ENCODE results near the gene PIGBOS1. TPM values are rescaled to one million over a fixed set of nuclear protein-coding genes. Genes with fewer than 3 reads are reported as not detected.

Gene PIGBOS1
- total RNA-seq, 2 donors from 2014 or later, result 12.1 to 14.3 TPM

- H3K4me1 Mint-ChIP-seq, result peaks cover 7% of the 10 kb centered on the region
- no peak overlapping the region for H3K27ac ChIP-seq (ENCODE audit: low read depth, low read length)
- no peak overlapping the region for H3K9ac ChIP-seq (ENCODE audit: extremely low read depth, low read length, poor library complexity, severe bottlenecking)
- H3K27me3 Mint-ChIP-seq (ENCODE audit: insufficient read depth), result no peaks in the 10 kb centered on the region
- DNase-seq, result no peak
- H3K4me1 ChIP-seq (ENCODE audit: control insufficient read depth, insufficient read depth, low read length), result no peaks in the 10 kb centered on the region
- H3K4me3 ChIP-seq (ENCODE audit: low read length), result no peak overlapping the region
- H3K36me3 ChIP-seq (ENCODE audit: control insufficient read depth, insufficient read depth, low read length), result no peaks in the 10 kb centered on the region
- WGBS, 2 experiments (ENCODE audit: insufficient coverage in 1 of 2, insufficient read length in 1 of 2), result 73 to 83% methylated on average over 2 to 4 of the region's 5 CpGs
- no peak overlapping the region for H3K4me3 Mint-ChIP-seq
- no peaks in the 10 kb centered on the region for H3K9me3 ChIP-seq (ENCODE audit: control insufficient read depth, low read length)
- TF ChIP-seq CTCF (conservative IDR thresholded peaks at IDR 0.05), result no peak
- peaks cover 4% of the 10 kb centered on the region for H3K36me3 Mint-ChIP-seq (ENCODE audit: low read depth)
- H3K27ac Mint-ChIP-seq, result no peak overlapping the region
- H3K27me3 ChIP-seq (ENCODE audit: control insufficient read depth, insufficient read depth, low read length, poor library complexity, severe bottlenecking), result no peaks in the 10 kb centered on the region
- no peaks in the 10 kb centered on the region for H3K9me3 Mint-ChIP-seq
Observed at GRCh38 chr15:55334371-55334770, 15.4 kb upstream of the PIGBOS1 start.

GRCh38 chr15:55327387-55327786 is 8.5 kb upstream of the PIGBOS1 start:
- Histone ChIP-seq H3K9ac (ENCODE audit: extremely low read depth, low read length, poor library complexity, severe bottlenecking) (no peak overlapping the region), H3K36me3 (ENCODE audit: control insufficient read depth, insufficient read depth, low read length) (no peaks in the 10 kb centered on the region), H3K27me3 (ENCODE audit: control insufficient read depth, insufficient read depth, low read length, poor library complexity, severe bottlenecking) (no peaks in the 10 kb centered on the region), H3K4me3 (ENCODE audit: low read length) (no peak overlapping the region), H3K27ac (ENCODE audit: low read depth, low read length) (no peak overlapping the region), H3K4me1 (ENCODE audit: control insufficient read depth, insufficient read depth, low read length) (no peaks in the 10 kb centered on the region), H3K9me3 (ENCODE audit: control insufficient read depth, low read length) (no peaks in the 10 kb centered on the region)
- no peaks in the 10 kb centered on the region for H3K9me3 Mint-ChIP-seq
- H3K36me3 Mint-ChIP-seq (ENCODE audit: low read depth), result no peaks in the 10 kb centered on the region
- 80% methylated on average over 1 of the region's 1 CpG; no CpG with 5 or more reads in 1 of the 2 experiments for WGBS, 2 experiments (ENCODE audit: insufficient coverage in 1 of 2, insufficient read length in 1 of 2)
- H3K27me3 Mint-ChIP-seq (ENCODE audit: insufficient read depth), result no peaks in the 10 kb centered on the region
- peaks cover 8% of the 10 kb centered on the region for H3K4me1 Mint-ChIP-seq
- DNase-seq, result no peak
- no peak overlapping the region for H3K4me3 Mint-ChIP-seq
- H3K27ac Mint-ChIP-seq, result no peak overlapping the region
- no peak for TF ChIP-seq CTCF (conservative IDR thresholded peaks at IDR 0.05)

GRCh38 chr15:55322467-55322866 is 3.5 kb upstream of the PIGBOS1 start:
- WGBS, 2 experiments (ENCODE audit: insufficient coverage in 1 of 2, insufficient read length in 1 of 2), result 77 to 84% methylated on average over 3 to 4 of the region's 5 CpGs
- Histone ChIP-seq H3K36me3 (ENCODE audit: control insufficient read depth, insufficient read depth, low read length) (no peaks in the 10 kb centered on the region), H3K4me1 (ENCODE audit: control insufficient read depth, insufficient read depth, low read length) (no peaks in the 10 kb centered on the region), H3K4me3 (ENCODE audit: low read length) (no peak overlapping the region), H3K9me3 (ENCODE audit: control insufficient read depth, low read length) (no peaks in the 10 kb centered on the region), H3K9ac (ENCODE audit: extremely low read depth, low read length, poor library complexity, severe bottlenecking) (no peak overlapping the region), H3K27ac (ENCODE audit: low read depth, low read length) (no peak overlapping the region), H3K27me3 (ENCODE audit: control insufficient read depth, insufficient read depth, low read length, poor library complexity, severe bottlenecking) (no peaks in the 10 kb centered on the region)
- Mint-ChIP-seq H3K36me3 (ENCODE audit: low read depth) (peaks cover 2% of the 10 kb centered on the region), H3K9me3 (no peaks in the 10 kb centered on the region), H3K4me3 (no peak overlapping the region), H3K27me3 (ENCODE audit: insufficient read depth) (no peaks in the 10 kb centered on the region), H3K27ac (no peak overlapping the region), H3K4me1 (peaks cover 16% of the 10 kb centered on the region)
- no peak for TF ChIP-seq CTCF (conservative IDR thresholded peaks at IDR 0.05)
- DNase-seq, result no peak
